ENCODE results near the gene FLYWCH2.
A peak's percentile ranks its signal among the peaks of the same experiment; 100 is the strongest.

FLYWCH2 gene

GRCh38 chr16:2881783-2882649 is 999 bp upstream of the FLYWCH2 start:
- 19% methylated on average over 51 of the region's 52 CpGs for WGBS
- Histone ChIP-seq H3K4me3 (ENCODE audit: insufficient read depth in 1 of 2, low read depth in 1 of 2, low read length in 2 of 2) (peak overlapping the region; percentile 64 to 82), H3K18ac (ENCODE audit: low read depth in 1 of 2, low read length in 2 of 2) (peak overlapping the region; percentile 75 to 81), H4K91ac (ENCODE audit: low read length) (peak overlapping the region; percentile 57), H3K9ac (ENCODE audit: low read length) (peak overlapping the region; percentile 94), H2BK12ac (ENCODE audit: low read length in 2 of 2) (peak overlapping the region in 1 of 2 experiments; percentile 31), H3K79me1 (replicated peaks; ENCODE audit: low read length, poor library complexity, severe bottlenecking) (peaks cover 5% of the 10 kb centered on the region), H3K23ac (ENCODE audit: low read length in 2 of 2) (no peak overlapping the region), H2BK15ac (ENCODE audit: low read depth, poor library complexity, severe bottlenecking) (no peak overlapping the region), H3K4me2 (ENCODE audit: low read length, poor library complexity, severe bottlenecking) (peak overlapping the region; percentile 97), H3K9me3 (ENCODE audit: control insufficient read depth, low read length) (no peaks in the 10 kb centered on the region), H2AK5ac (ENCODE audit: low read length, severe bottlenecking) (no peak overlapping the region), H2BK120ac (ENCODE audit: low read depth, low read length) (peak overlapping the region; percentile 98), H3K27ac (ENCODE audit: low read length, poor library complexity, severe bottlenecking) (no peak overlapping the region), H3K27me3 (ENCODE audit: control insufficient read depth in 1 of 2, insufficient read depth in 1 of 2, low read length in 2 of 2) (no peaks in the 10 kb centered on the region), H3K36me3 (ENCODE audit: control insufficient read depth in 1 of 2, insufficient read depth in 2 of 2, low read depth in 1 of 2, low read length in 2 of 2) (peaks cover 0 to 3% of the 10 kb centered on the region in 2 experiments), H4K8ac (ENCODE audit: low read length) (peak overlapping the region; percentile 74), H3K4ac (ENCODE audit: low read depth in 1 of 2, low read length in 2 of 2) (peak overlapping the region in 1 of 2 experiments; percentile 82), H3K4me1 (ENCODE audit: control insufficient read depth, insufficient read depth, low read depth, low read length) (peaks cover 14% of the 10 kb centered on the region), H3K14ac (ENCODE audit: low read length in 2 of 2) (peak overlapping the region in 1 of 2 experiments; percentile 75), H2BK5ac (ENCODE audit: low read depth, low read length, poor library complexity, severe bottlenecking) (no peak overlapping the region), H2AFZ (ENCODE audit: low read depth, low read length) (peak overlapping the region; percentile 93)
- DNase-seq: peak; percentile 40

DNA sequence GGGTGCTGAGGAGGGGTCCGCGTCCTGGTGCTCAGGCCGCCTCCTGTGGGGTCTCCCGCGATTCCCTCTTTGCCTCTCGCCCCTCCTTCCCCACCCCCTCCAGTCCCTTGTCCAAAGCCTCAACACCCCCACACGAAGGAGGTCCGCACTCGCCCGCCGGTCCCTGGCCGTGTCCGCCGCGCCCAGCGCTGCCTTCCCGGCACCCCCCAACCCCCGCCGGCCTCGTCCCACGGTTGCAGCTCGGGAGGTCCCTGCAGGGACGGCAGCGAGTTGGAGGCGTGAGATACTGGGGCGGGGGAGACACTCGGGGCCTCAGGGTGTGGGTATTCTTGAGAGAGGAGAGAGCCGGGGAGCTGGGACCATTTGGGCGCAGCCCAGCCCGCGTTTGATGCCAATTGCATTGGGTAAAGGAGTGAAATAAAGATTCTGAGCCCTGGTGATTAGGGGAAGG is 468 bp downstream of the FLYWCH2 start:
- WGBS: 2% methylated on average over 25 of the region's 31 CpGs
- peaks cover 10% of the 10 kb centered on the region for H3K79me1 ChIP-seq (replicated peaks; ENCODE audit: low read length, poor library complexity, severe bottlenecking)
- H2BK5ac ChIP-seq (ENCODE audit: low read depth, low read length, poor library complexity, severe bottlenecking): peak overlapping the region; percentile 84

GRCh38 chr16:2884041-2884451 is 1.0 kb downstream of the FLYWCH2 start:
- peak; percentile 17 for DNase-seq
- Histone ChIP-seq H2BK12ac (ENCODE audit: low read length in 2 of 2) (no peak overlapping the region), H3K4me2 (ENCODE audit: low read length, poor library complexity, severe bottlenecking) (peak overlapping the region; percentile 93), H3K4me3 (ENCODE audit: insufficient read depth in 1 of 2, low read depth in 1 of 2, low read length in 2 of 2) (peak overlapping the region; percentile 82 to 95), H4K91ac (ENCODE audit: low read length) (no peak overlapping the region), H2AFZ (ENCODE audit: low read depth, low read length) (no peak overlapping the region), H3K18ac (ENCODE audit: low read depth in 1 of 2, low read length in 2 of 2) (peak overlapping the region in 1 of 2 experiments; percentile 76), H3K9me3 (ENCODE audit: control insufficient read depth, low read length) (no peaks in the 10 kb centered on the region), H3K36me3 (ENCODE audit: control insufficient read depth in 1 of 2, insufficient read depth in 2 of 2, low read depth in 1 of 2, low read length in 2 of 2) (peaks cover 0 to 3% of the 10 kb centered on the region in 2 experiments), H2BK15ac (ENCODE audit: low read depth, poor library complexity, severe bottlenecking) (no peak overlapping the region), H3K27me3 (ENCODE audit: control insufficient read depth in 1 of 2, insufficient read depth in 1 of 2, low read length in 2 of 2) (no peaks in the 10 kb centered on the region), H3K4me1 (ENCODE audit: control insufficient read depth, insufficient read depth, low read depth, low read length) (peaks cover 14% of the 10 kb centered on the region), H2AK5ac (ENCODE audit: low read length, severe bottlenecking) (no peak overlapping the region), H3K23ac (ENCODE audit: low read length in 2 of 2) (peak overlapping the region in 1 of 2 experiments; percentile 59), H3K4ac (ENCODE audit: low read depth in 1 of 2, low read length in 2 of 2) (peak overlapping the region in 1 of 2 experiments; percentile 86), H3K27ac (ENCODE audit: low read length, poor library complexity, severe bottlenecking) (no peak overlapping the region), H4K8ac (ENCODE audit: low read length) (no peak overlapping the region), H3K14ac (ENCODE audit: low read length in 2 of 2) (peak overlapping the region in 1 of 2 experiments; percentile 57), H3K9ac (ENCODE audit: low read length) (peak overlapping the region; percentile 94), H3K79me1 (replicated peaks; ENCODE audit: low read length, poor library complexity, severe bottlenecking) (peaks cover 11% of the 10 kb centered on the region), H2BK5ac (ENCODE audit: low read depth, low read length, poor library complexity, severe bottlenecking) (no peak overlapping the region), H2BK120ac (ENCODE audit: low read depth, low read length) (no peak overlapping the region)
- 73% methylated on average over 18 of the region's 18 CpGs for WGBS

More for the DNA sequence above, 468 bp downstream of the FLYWCH2 start:
- H3K27ac ChIP-seq (ENCODE audit: low read length, poor library complexity, severe bottlenecking): no peak overlapping the region
- H3K18ac ChIP-seq (ENCODE audit: low read depth in 1 of 2, low read length in 2 of 2): peak overlapping the region; percentile 85 to 99
- H3K9ac ChIP-seq (ENCODE audit: low read length): peak overlapping the region; percentile 94
- H2BK15ac ChIP-seq (ENCODE audit: low read depth, poor library complexity, severe bottlenecking): no peak overlapping the region
- H3K4me1 ChIP-seq (ENCODE audit: control insufficient read depth, insufficient read depth, low read depth, low read length): peaks cover 14% of the 10 kb centered on the region
- H3K36me3 ChIP-seq (ENCODE audit: control insufficient read depth in 1 of 2, insufficient read depth in 2 of 2, low read depth in 1 of 2, low read length in 2 of 2): peaks cover 0 to 3% of the 10 kb centered on the region in 2 experiments
- peak overlapping the region; percentile 57 to 87 for H3K4ac ChIP-seq (ENCODE audit: low read depth in 1 of 2, low read length in 2 of 2)
- peak overlapping the region; percentile 82 to 95 for H3K4me3 ChIP-seq (ENCODE audit: insufficient read depth in 1 of 2, low read depth in 1 of 2, low read length in 2 of 2)
- peak overlapping the region; percentile 72 for H2AFZ ChIP-seq (ENCODE audit: low read depth, low read length)
- H3K14ac ChIP-seq (ENCODE audit: low read length in 2 of 2): peak overlapping the region; percentile 25 to 87
- H3K23ac ChIP-seq (ENCODE audit: low read length in 2 of 2): peak overlapping the region in 1 of 2 experiments; percentile 94
- peak; percentile 51 for DNase-seq
- no peaks in the 10 kb centered on the region for H3K9me3 ChIP-seq (ENCODE audit: control insufficient read depth, low read length)
- peak overlapping the region in 1 of 2 experiments; percentile 59 for H2BK12ac ChIP-seq (ENCODE audit: low read length in 2 of 2)
- H3K27me3 ChIP-seq (ENCODE audit: control insufficient read depth in 1 of 2, insufficient read depth in 1 of 2, low read length in 2 of 2): no peaks in the 10 kb centered on the region
- peak overlapping the region; percentile 91 for H4K8ac ChIP-seq (ENCODE audit: low read length)
- peak overlapping the region; percentile 91 for H4K91ac ChIP-seq (ENCODE audit: low read length)
- H2AK5ac ChIP-seq (ENCODE audit: low read length, severe bottlenecking): no peak overlapping the region
- peak overlapping the region; percentile 64 for H2BK120ac ChIP-seq (ENCODE audit: low read depth, low read length)
- H3K4me2 ChIP-seq (ENCODE audit: low read length, poor library complexity, severe bottlenecking): peak overlapping the region; percentile 93

DNA sequence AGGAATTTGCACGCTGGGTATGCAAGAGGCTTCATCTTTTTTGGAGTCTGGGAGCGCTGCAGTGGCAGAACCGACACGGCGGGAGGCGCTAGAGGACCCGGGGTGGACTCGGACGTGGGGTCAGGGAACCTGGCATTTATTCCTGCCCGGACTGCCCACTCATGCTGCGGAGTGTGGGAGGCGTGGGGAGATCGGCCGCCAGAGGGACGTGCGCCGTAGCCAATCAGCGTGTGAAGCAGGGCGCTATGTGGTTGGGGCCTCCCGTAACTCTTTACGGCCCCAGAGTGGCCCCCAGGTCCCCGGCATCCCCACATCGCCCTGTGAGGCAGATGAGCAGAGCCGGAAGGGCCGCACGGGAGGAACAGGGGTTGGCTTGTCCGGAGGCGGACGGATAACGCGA is 11.2 kb downstream of the FLYWCH2 start:
- Histone ChIP-seq H3K79me1 (replicated peaks; ENCODE audit: low read length, poor library complexity, severe bottlenecking) (peaks cover 18% of the 10 kb centered on the region), H2BK120ac (ENCODE audit: low read depth, low read length) (no peak overlapping the region), H3K4me1 (ENCODE audit: control insufficient read depth, insufficient read depth, low read depth, low read length) (peaks cover 33% of the 10 kb centered on the region), H3K14ac (ENCODE audit: low read length in 2 of 2) (no peak overlapping the region), H3K36me3 (ENCODE audit: control insufficient read depth in 1 of 2, insufficient read depth in 2 of 2, low read depth in 1 of 2, low read length in 2 of 2) (peaks cover 24 to 41% of the 10 kb centered on the region in 2 experiments), H4K91ac (ENCODE audit: low read length) (no peak overlapping the region), H3K4me2 (ENCODE audit: low read length, poor library complexity, severe bottlenecking) (no peak overlapping the region), H3K4me3 (ENCODE audit: insufficient read depth in 1 of 2, low read depth in 1 of 2, low read length in 2 of 2) (no peak overlapping the region), H3K9ac (ENCODE audit: low read length) (no peak overlapping the region), H3K27ac (ENCODE audit: low read length, poor library complexity, severe bottlenecking) (no peak overlapping the region), H2BK12ac (ENCODE audit: low read length in 2 of 2) (peak overlapping the region in 1 of 2 experiments; percentile 11), H2AK5ac (ENCODE audit: low read length, severe bottlenecking) (no peak overlapping the region), H2AFZ (ENCODE audit: low read depth, low read length) (no peak overlapping the region), H3K4ac (ENCODE audit: low read depth in 1 of 2, low read length in 2 of 2) (no peak overlapping the region), H2BK15ac (ENCODE audit: low read depth, poor library complexity, severe bottlenecking) (no peak overlapping the region), H3K27me3 (ENCODE audit: control insufficient read depth in 1 of 2, insufficient read depth in 1 of 2, low read length in 2 of 2) (no peaks in the 10 kb centered on the region), H4K8ac (ENCODE audit: low read length) (no peak overlapping the region), H3K23ac (ENCODE audit: low read length in 2 of 2) (no peak overlapping the region), H3K9me3 (ENCODE audit: control insufficient read depth, low read length) (no peaks in the 10 kb centered on the region), H2BK5ac (ENCODE audit: low read depth, low read length, poor library complexity, severe bottlenecking) (no peak overlapping the region), H3K18ac (ENCODE audit: low read depth in 1 of 2, low read length in 2 of 2) (no peak overlapping the region)
- DNase-seq: no peak
- 97% methylated on average over 27 of the region's 31 CpGs for WGBS
